Renal pelvis (tissue), 4 donors: ENCODE data around the gene SIX6. TPM values are rescaled to one million over a fixed set of nuclear protein-coding genes. Genes with fewer than 3 reads are reported as not detected.
A peak's percentile ranks its signal among the peaks of the same experiment; 100 is the strongest.

Experiments used
- DNase-seq: peaks from one replicate; pipeline ENCODE4 v3.0.0-alpha.2; 2013
- polyA plus RNA-seq, 3 donors: library from polyadenylated mRNA; unstranded; fragments of 120-200 nt; gene quantifications; one replicate each; pipeline ENCODE4 v1.2.1, GENCODE V29; 2013; ENCODE audit not compliant: insufficient read length in 3 of 3

Gene SIX6
- polyA plus RNA-seq, 3 donors: not detected

DNA sequence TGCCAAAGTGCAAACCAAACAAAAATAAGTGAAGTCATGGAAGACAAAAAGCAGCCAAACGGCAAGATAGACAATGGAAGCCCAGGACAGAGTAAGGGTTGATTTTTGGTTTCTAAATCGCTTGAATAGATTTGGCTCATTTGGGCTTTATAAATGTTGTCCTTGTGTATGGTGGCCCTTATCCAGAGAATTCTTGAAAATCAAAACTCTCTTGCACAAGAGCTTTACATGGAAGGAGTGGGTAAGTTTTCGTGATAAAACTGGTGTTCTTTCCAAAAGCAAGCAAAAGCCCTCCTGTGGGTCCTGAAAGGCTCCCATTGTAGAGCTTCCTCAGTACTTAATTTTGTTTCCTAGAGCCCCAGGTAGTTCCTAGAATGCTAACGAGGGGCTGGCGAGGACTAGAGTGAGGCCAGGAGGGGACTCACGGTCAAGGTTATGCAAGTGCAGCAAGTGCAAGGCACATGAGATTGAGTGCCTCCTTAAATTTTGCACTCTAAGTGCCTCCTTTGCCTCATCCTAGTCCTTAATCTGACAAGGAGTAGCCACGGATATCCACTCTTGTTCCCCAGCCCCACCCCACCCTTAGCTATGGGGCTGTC, 4.1 kb downstream of the SIX6 start:
- no peak for DNase-seq

DNA sequence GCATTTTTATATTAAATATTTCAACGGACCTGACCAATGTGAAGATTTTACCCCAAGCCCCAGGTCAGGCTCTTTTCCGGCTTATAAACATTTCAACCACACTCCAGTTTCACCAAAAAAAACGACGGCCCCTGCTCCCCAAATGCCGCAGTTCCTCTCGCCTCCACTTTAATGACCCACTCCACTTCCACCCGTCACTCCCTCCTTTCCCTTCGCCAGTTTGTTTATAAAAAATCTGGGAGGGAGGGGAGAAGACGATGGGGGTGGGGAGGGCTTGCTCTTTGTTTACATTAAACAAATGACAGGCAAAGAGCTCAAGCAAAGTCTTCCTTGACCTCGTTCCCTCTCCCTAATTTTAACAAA, 5.4 kb downstream of the SIX6 start:
- no peak for DNase-seq

DNA sequence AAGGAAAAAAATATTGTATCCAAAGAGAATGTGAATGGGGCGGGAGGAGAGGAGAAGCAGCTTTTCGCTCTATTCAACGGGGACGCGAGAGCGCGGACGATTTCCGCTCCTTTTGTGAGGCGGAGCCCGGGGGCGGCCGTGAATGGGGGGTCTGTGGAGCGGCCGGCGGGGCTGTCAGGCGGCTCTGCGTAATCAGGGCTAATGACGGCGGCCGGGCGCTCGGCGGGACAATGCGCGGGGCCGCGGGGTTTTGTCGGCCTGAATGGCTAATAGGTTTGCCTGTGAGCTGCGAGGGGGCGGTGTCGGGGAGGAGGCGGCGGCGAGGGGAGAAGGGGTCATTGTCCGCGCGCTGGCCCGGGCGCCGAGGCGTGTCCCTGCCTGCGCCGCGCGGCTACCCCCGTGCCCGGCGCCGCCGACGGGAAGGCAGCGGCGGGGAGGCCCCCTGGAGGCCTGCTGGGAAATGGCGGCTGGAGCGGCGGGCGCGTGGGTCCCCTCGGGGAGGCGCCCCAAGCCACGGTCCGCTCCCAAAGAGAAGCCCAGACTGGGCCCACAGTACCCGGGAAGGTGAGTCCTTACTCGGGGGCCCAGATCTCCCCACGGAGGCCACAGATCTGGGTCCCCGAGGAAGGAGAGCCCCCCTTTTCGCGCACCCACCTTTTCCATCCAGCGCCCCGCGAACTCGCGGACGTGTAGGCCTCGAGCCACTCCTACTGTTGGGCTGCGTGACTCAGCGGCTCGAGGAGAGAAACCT, 6.0 kb downstream of the SIX6 start:
- DNase-seq: no peak

DNA sequence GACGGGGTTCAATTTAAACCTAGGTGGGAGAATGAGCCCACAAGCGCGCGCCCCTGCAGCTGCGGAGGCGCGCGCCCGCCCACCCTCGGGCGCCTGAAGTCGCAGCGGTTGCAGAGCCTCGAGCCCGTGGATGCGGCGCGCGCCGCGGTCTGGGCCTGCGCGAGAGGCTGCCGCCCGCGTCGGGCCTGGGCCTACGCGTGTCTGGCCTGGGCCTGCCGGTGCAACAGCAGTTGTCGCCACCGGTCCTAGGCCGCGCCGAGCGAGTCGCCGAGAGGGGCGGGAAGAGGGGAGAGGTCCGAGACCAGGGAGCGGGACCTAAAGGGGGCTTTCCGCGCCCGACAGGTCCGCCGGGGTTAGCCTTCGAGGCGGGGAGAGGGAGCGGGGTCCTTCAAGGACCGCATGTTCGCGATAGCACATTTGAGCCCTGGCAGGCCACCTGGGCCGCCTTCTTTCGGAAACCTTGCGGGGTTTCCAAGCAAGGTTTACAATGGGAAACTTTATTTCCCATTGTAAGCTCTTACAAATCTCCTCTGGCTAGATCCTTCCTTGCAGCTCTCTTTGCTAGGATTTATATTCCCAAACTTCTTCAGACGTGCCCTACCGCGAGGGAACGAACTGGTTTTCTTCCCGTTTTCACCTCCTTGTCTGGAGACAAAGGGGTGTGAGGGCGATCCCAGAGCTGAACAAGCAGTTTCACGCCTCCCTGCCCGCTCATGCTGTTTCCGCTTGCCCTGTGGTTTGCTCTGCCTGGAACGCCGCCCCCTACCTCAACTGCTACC, 6.8 kb downstream of the SIX6 start:
- no peak for DNase-seq

- DNase-seq: no peak
These were observed 23.5 kb downstream of the SIX6 start for GRCh38 chr14:60532442-60532841.

GRCh38 chr14:60537663-60538062, 28.7 kb downstream of the SIX6 start:
- no peak for DNase-seq

GRCh38 chr14:60544659-60545058, 35.7 kb downstream of the SIX6 start:
- no peak for DNase-seq

DNA sequence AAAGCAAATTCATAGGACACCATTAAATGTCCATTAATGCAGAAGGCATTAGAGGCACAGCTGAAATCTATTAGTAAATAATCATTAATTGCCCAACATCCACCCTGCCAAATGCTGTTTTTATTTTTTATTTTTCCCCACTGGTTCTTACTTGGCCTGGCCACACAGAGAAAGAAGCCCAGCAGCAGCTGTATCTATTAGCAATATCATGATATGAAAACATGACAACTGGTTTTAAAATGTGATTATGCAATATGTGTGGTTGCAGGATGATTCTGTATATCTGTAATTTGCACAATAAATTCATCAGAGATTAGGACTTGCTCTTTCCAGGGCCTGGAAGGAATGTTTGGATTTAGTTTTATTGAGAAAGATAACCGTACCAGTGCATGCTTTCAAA, 44.9 kb downstream of the SIX6 start:
- no peak for DNase-seq

GRCh38 chr14:60561845-60562746, 53.1 kb downstream of the SIX6 start:
- DNase-seq: peak; percentile 60

Other genes with a start within 250 kb of the SIX6 start
- gene C14orf39, start 23.1 kb upstream of the SIX6 start, polyA plus RNA-seq: under 1 TPM in 2 of 3 donors, not detected in 1; 0.36 to 0.45 TPM
- 1 to 10 TPM; 6.3 to 9.9 (median 8.4) TPM for gene SIX1, start 140.3 kb downstream of the SIX6 start, polyA plus RNA-seq
- 1 to 10 TPM; 5.7 to 7.0 (median 6.4) TPM for gene SIX4, start 215.2 kb downstream of the SIX6 start, polyA plus RNA-seq
- 10 to 100 TPM; 39.7 to 46.2 (median 40.3) TPM for gene MNAT1, start 225.6 kb downstream of the SIX6 start, polyA plus RNA-seq